Bronchus fibroblast of lung (primary cell): ENCODE measurements around the gene CCDC59. TPM values are rescaled to one million over a fixed set of nuclear protein-coding genes. Genes with fewer than 3 reads are reported as not detected.

Source experiments
- total RNA-seq: library from RNA; depleted of rRNA; stranded (reverse); fragments of >200 nt; gene quantifications from 2 replicates; pipeline ENCODE4 v1.2.3, GENCODE V29; 2015

CCDC59 gene
- total RNA-seq = 29.6 and 58.2 TPM in 2 replicates

GRCh38 chr12:82358200-82359114 lies at the start of gene CCDC59, which contains the start of gene METTL25:
TSS of gene CCDC59 (minus strand) at chr12:82358387. CDS start at chr12:82358376, 11 bp downstream.
TSS of gene METTL25 (plus strand) at chr12:82358529. CDS start at chr12:82358566, 37 bp downstream.

Other genes starting within 250 kb of the CCDC59 start
- gene METTL25, start 142 bp upstream of the CCDC59 start, total RNA-seq = 2.5 TPM in 2 replicates